HG03342 (cell line): ENCODE measurements around the gene GOLGA6C.
"Not testable (repeated sequence)": the region's sequence is repeated elsewhere in the genome, so short reads cannot be mapped to it uniquely, and the experiment has no call there.

ENCODE experiments used
- ATAC-seq: cut with Tn5 transposase; IDR thresholded peaks from one replicate; pipeline ENCODE4 v1.9.1; 2021; ENCODE audit warnings: mild to moderate bottlenecking, moderate library complexity; ENCODE audit not compliant: unreplicated experiment

Gene GOLGA6C

GRCh38 chr15:75227663-75228280 lies 30.4 kb upstream of the GOLGA6C start:
- ATAC-seq = no peak

- no peak for ATAC-seq
Observed at GRCh38 chr15:75228787-75229186, 29.3 kb upstream of the GOLGA6C start.

GRCh38 chr15:75229191-75230015 lies 28.7 kb upstream of the GOLGA6C start:
- no peak for ATAC-seq

- ATAC-seq = no peak
Observed at GRCh38 chr15:75230016-75230343, 28.2 kb upstream of the GOLGA6C start.

GRCh38 chr15:75230551-75231371 lies 27.4 kb upstream of the GOLGA6C start:
- no peak for ATAC-seq

- no peak for ATAC-seq
Observed at GRCh38 chr15:75231836-75232235, 26.3 kb upstream of the GOLGA6C start.

- ATAC-seq = no peak
Observed at GRCh38 chr15:75232252-75232813, 25.8 kb upstream of the GOLGA6C start.

- no peak for ATAC-seq
Observed at GRCh38 chr15:75232826-75233503, 25.2 kb upstream of the GOLGA6C start.

GRCh38 chr15:75233504-75234190 lies 24.5 kb upstream of the GOLGA6C start:
- ATAC-seq = no peak

- no peak for ATAC-seq
Observed at GRCh38 chr15:75234191-75234810, 23.8 kb upstream of the GOLGA6C start.

GRCh38 chr15:75235051-75235673 lies 23.0 kb upstream of the GOLGA6C start:
- ATAC-seq = no peak

GRCh38 chr15:75235760-75236729 lies 22.1 kb upstream of the GOLGA6C start:
- ATAC-seq = no peak

- ATAC-seq = no peak
Observed at GRCh38 chr15:75237316-75237982, 20.7 kb upstream of the GOLGA6C start.

- ATAC-seq = no peak
Observed at GRCh38 chr15:75238150-75238549, 20.0 kb upstream of the GOLGA6C start.

GRCh38 chr15:75245741-75246140 lies 12.4 kb upstream of the GOLGA6C start:
- ATAC-seq = not testable (repeated sequence)

GRCh38 chr15:75248991-75249390 lies 9.1 kb upstream of the GOLGA6C start:
- not testable (repeated sequence) for ATAC-seq

GRCh38 chr15:75249726-75250125 lies 8.4 kb upstream of the GOLGA6C start:
- no peak for ATAC-seq

GRCh38 chr15:75251343-75251742 lies 6.8 kb upstream of the GOLGA6C start:
- not testable (repeated sequence) for ATAC-seq
